ENCODE results near the gene ABTB2.
A peak's percentile ranks its signal among the peaks of the same experiment; 100 is the strongest.

The ABTB2 gene

DNA sequence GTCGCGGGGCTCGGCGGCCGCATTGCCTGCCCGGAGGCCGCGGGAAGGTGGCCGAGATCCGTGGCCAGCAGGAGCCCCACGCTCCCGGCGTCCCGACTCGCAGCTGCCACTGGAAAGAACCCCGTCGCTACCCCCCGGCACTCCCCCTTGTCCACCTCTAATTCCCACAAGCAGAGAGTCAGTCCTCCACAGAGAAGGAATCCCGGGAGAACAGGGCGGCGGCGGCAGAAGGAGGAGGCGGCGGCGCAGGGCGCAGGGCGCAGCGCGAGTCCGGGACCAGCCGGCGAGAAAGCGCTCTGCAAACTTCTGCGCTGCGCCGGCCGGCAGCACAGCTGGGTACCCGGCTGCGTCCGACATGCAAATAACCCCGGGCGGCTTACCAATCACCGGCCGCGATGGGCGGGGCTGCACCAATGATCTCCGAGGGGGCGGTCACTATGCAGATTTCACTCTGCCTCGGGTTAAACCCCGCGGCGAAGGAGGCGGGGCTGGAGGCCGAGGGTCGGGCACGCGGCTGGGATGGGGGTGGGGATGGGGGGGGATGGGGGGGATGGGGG, at the start of gene ABTB2:
ABTB2 (minus strand) TSS at position 310 of the 557 bp plus-strand sequence.
- H3K9me3 ChIP-seq (ENCODE audit: control insufficient read depth in 1 of 2, low read length in 2 of 2): no peaks in the 10 kb centered on the region
- H3K4me1 ChIP-seq (ENCODE audit: control insufficient read depth in 1 of 2, insufficient read depth in 2 of 2, low read length in 2 of 2): peaks cover 21 to 37% of the 10 kb centered on the region in 2 donors
- no peaks in the 10 kb centered on the region for H3K36me3 ChIP-seq (ENCODE audit: control insufficient read depth in 1 of 2, insufficient read depth in 2 of 2, low read length in 2 of 2)
- H3K27ac ChIP-seq (ENCODE audit: low read depth, low read length): peak within 1 kb of the TSS; percentile 65
- peak within 1 kb of the TSS; percentile 60 to 79 for H3K9ac ChIP-seq (ENCODE audit: low read depth in 1 of 2, low read length in 2 of 2)
- H3K4me3 ChIP-seq (ENCODE audit: low read depth in 1 of 2, low read length in 2 of 2): peak within 1 kb of the TSS; percentile 78 to 84
- H3K27me3 ChIP-seq (ENCODE audit: control insufficient read depth in 1 of 2, insufficient read depth in 2 of 2, low read length in 2 of 2): peaks cover 7 to 12% of the 10 kb centered on the region in 2 donors

DNA sequence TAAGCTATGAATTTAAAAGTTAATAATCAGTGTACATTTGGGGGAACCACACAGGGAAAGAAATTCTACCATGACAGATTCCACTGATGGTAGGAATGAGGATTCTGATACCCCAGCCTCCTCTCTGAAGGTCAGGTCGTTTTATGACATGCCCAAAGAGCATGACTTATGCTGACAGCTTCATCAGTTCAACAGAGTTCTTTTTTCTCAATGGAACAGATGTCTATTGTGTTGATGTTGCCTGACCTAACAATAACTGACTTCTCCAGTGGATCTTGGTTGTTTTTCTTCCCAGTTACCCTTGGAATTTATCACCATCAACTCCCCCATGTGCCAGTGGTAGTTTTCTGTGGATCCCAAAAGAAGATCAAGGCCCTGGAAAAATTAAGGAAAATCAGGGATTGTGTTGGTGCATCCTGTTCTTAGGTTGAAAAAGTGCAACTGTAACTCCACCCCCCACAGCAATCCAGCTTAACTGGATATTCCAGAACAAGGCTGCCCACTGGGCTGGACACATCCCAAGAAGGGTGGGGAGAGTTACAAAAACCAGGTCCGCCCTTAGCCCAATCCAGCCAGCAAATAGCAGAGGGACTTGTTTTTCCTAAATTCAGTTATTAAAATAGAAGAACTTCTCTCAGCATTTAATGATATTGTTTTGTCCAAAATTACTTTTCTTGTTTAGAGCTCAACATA, 49.5 kb upstream of the ABTB2 start:
- Histone ChIP-seq H3K27ac (ENCODE audit: low read depth, low read length) (no peak overlapping the region), H3K4me3 (ENCODE audit: low read depth in 1 of 2, low read length in 2 of 2) (no peak overlapping the region), H3K9me3 (ENCODE audit: control insufficient read depth in 1 of 2, low read length in 2 of 2) (no peaks in the 10 kb centered on the region), H3K4me1 (ENCODE audit: control insufficient read depth in 1 of 2, insufficient read depth in 2 of 2, low read length in 2 of 2) (peaks cover 0 to 3% of the 10 kb centered on the region in 2 donors), H3K27me3 (ENCODE audit: control insufficient read depth in 1 of 2, insufficient read depth in 2 of 2, low read length in 2 of 2) (peaks cover 0 to 5% of the 10 kb centered on the region in 2 donors), H3K9ac (ENCODE audit: low read depth in 1 of 2, low read length in 2 of 2) (no peak overlapping the region), H3K36me3 (ENCODE audit: control insufficient read depth in 1 of 2, insufficient read depth in 2 of 2, low read length in 2 of 2) (no peaks in the 10 kb centered on the region)

DNA sequence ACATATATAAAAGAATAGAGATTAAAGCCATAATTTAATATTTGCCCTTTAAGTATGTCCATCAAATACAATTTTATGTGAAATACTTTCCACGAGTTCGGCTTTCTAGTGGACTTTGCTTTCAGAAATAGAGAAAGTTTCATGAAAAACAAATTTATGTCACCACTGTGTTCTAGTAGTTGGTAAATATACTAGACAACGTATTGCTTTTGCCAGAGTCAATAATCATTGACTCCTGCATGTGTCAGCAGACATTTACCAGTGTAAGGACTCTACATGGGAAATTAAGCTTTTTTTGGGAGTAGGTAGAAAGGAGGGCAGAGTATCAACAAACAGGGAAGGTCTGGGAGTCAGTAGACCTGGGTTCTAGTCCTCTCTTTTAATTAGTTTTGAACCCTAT, 48.6 kb upstream of the ABTB2 start:
- Histone ChIP-seq H3K36me3 (ENCODE audit: control insufficient read depth in 1 of 2, insufficient read depth in 2 of 2, low read length in 2 of 2) (no peaks in the 10 kb centered on the region), H3K27ac (ENCODE audit: low read depth, low read length) (no peak overlapping the region), H3K4me3 (ENCODE audit: low read depth in 1 of 2, low read length in 2 of 2) (no peak overlapping the region), H3K9me3 (ENCODE audit: control insufficient read depth in 1 of 2, low read length in 2 of 2) (no peaks in the 10 kb centered on the region), H3K27me3 (ENCODE audit: control insufficient read depth in 1 of 2, insufficient read depth in 2 of 2, low read length in 2 of 2) (peaks cover 0 to 5% of the 10 kb centered on the region in 2 donors), H3K4me1 (ENCODE audit: control insufficient read depth in 1 of 2, insufficient read depth in 2 of 2, low read length in 2 of 2) (peaks cover 0 to 3% of the 10 kb centered on the region in 2 donors), H3K9ac (ENCODE audit: low read depth in 1 of 2, low read length in 2 of 2) (no peak overlapping the region)

DNA sequence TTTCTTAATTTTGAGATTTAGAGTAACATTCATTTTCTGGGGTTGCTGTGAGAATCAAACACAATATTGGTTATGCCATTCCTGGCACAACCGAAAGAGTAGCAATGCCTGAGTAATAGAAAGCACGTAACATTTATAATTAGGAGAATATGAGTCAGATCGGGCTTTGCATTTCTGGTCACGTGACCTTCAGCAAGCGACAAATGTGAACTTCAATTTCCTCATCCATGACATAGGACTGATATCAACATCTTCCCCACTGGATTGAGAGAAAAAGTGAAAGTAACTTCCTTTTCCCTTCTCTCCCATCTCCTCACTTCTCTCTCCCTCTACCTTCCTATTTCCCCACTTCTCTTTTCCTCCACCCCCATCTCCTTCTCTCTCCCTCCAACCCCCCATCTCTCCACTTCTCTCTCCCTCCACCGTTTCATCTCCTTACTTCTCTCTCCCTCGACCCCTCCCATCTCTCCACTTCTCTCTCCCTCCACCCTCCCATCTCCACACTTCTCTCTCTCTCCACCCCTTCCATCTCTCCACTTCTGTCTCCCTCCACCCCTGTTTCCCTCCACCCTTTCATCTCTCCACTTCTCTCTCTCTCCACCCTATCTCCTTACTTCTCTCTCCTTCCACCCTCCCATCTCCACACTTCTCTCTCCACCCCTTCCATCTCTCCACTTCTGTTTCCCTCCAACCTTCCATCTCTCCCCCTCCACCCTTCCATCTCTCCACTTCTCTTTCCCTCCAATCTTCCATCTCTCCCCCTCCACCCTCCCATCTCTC, 47.5 kb upstream of the ABTB2 start:
- Histone ChIP-seq H3K9me3 (ENCODE audit: control insufficient read depth in 1 of 2, low read length in 2 of 2) (no peaks in the 10 kb centered on the region), H3K4me1 (ENCODE audit: control insufficient read depth in 1 of 2, insufficient read depth in 2 of 2, low read length in 2 of 2) (peaks cover 0 to 3% of the 10 kb centered on the region in 2 donors), H3K36me3 (ENCODE audit: control insufficient read depth in 1 of 2, insufficient read depth in 2 of 2, low read length in 2 of 2) (no peaks in the 10 kb centered on the region), H3K9ac (ENCODE audit: low read depth in 1 of 2, low read length in 2 of 2) (no peak overlapping the region), H3K27ac (ENCODE audit: low read depth, low read length) (no peak overlapping the region), H3K4me3 (ENCODE audit: low read depth in 1 of 2, low read length in 2 of 2) (peak overlapping the region in 1 of 2 donors; percentile 34), H3K27me3 (ENCODE audit: control insufficient read depth in 1 of 2, insufficient read depth in 2 of 2, low read length in 2 of 2) (peaks cover 0 to 5% of the 10 kb centered on the region in 2 donors)

DNA sequence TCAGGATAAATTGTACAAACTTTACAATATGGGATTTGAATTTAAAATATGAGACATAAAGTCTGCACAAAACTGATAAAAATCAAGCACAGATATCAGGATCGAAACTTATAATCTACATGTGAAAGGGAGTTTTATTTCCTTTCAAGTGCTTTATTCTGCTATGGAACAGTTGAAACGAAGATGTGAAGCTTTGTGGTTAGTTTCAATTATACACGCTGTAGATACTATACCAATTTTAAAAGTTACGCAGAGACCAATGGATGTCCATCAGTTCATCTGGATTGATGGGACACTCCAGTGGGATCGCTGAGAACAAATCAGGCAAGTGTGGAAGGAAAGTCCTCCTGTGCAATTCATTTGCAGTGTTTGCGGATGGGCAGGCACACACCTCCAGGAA, 46.5 kb upstream of the ABTB2 start:
- peaks cover 0 to 5% of the 10 kb centered on the region in 2 donors for H3K27me3 ChIP-seq (ENCODE audit: control insufficient read depth in 1 of 2, insufficient read depth in 2 of 2, low read length in 2 of 2)
- no peak overlapping the region for H3K9ac ChIP-seq (ENCODE audit: low read depth in 1 of 2, low read length in 2 of 2)
- H3K9me3 ChIP-seq (ENCODE audit: control insufficient read depth in 1 of 2, low read length in 2 of 2): peaks cover 0 to 3% of the 10 kb centered on the region in 2 donors
- H3K4me1 ChIP-seq (ENCODE audit: control insufficient read depth in 1 of 2, insufficient read depth in 2 of 2, low read length in 2 of 2): peaks cover 0 to 3% of the 10 kb centered on the region in 2 donors
- H3K36me3 ChIP-seq (ENCODE audit: control insufficient read depth in 1 of 2, insufficient read depth in 2 of 2, low read length in 2 of 2): no peaks in the 10 kb centered on the region
- H3K4me3 ChIP-seq (ENCODE audit: low read depth in 1 of 2, low read length in 2 of 2): no peak overlapping the region
- H3K27ac ChIP-seq (ENCODE audit: low read depth, low read length): no peak overlapping the region

DNA sequence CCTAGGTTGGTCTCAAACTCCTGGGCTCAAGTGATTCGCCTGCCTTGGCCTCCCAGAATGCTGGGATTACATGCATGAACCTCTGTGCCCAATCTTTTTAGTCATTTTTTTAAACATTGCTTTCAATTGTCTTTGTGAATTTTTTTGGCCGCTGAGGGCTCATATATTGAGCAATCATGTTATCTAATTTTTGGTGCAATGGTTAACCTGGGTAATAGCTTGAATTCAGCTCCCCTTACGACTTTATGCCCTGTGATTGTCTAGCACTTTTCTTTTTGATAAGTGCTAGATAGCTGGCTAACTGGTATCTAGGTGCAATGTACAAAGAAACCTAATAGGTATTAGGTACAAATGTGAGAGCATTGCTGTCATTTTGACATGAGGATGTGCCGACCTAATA, 45.6 kb upstream of the ABTB2 start:
- no peak overlapping the region for H3K4me3 ChIP-seq (ENCODE audit: low read depth in 1 of 2, low read length in 2 of 2)
- H3K9me3 ChIP-seq (ENCODE audit: control insufficient read depth in 1 of 2, low read length in 2 of 2): peaks cover 0 to 3% of the 10 kb centered on the region in 2 donors
- H3K9ac ChIP-seq (ENCODE audit: low read depth in 1 of 2, low read length in 2 of 2): no peak overlapping the region
- H3K27ac ChIP-seq (ENCODE audit: low read depth, low read length): no peak overlapping the region
- H3K27me3 ChIP-seq (ENCODE audit: control insufficient read depth in 1 of 2, insufficient read depth in 2 of 2, low read length in 2 of 2): peaks cover 0 to 5% of the 10 kb centered on the region in 2 donors
- H3K36me3 ChIP-seq (ENCODE audit: control insufficient read depth in 1 of 2, insufficient read depth in 2 of 2, low read length in 2 of 2): no peaks in the 10 kb centered on the region
- H3K4me1 ChIP-seq (ENCODE audit: control insufficient read depth in 1 of 2, insufficient read depth in 2 of 2, low read length in 2 of 2): no peaks in the 10 kb centered on the region

DNA sequence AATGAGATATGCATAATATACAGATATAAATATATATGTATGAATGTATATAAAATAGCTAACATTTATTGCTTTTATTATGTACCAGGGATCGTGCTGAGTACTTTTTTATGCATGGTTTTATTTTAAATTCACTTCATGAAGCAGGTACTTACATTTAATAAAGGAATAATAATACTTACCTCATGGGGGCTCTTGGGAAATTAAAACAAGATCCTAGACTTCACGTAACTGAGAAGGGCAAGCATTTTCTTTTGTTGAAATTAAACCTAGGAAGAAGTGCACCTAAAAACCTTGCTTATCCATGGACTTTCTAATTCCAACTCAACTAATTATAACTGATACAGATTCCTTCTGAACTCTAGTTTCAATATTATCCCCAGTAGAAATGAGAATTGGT, 40.0 kb upstream of the ABTB2 start:
- Histone ChIP-seq H3K27ac (ENCODE audit: low read depth, low read length) (no peak overlapping the region), H3K4me3 (ENCODE audit: low read depth in 1 of 2, low read length in 2 of 2) (no peak overlapping the region), H3K9me3 (ENCODE audit: control insufficient read depth in 1 of 2, low read length in 2 of 2) (peaks cover 0 to 3% of the 10 kb centered on the region in 2 donors), H3K27me3 (ENCODE audit: control insufficient read depth in 1 of 2, insufficient read depth in 2 of 2, low read length in 2 of 2) (no peaks in the 10 kb centered on the region), H3K9ac (ENCODE audit: low read depth in 1 of 2, low read length in 2 of 2) (no peak overlapping the region), H3K36me3 (ENCODE audit: control insufficient read depth in 1 of 2, insufficient read depth in 2 of 2, low read length in 2 of 2) (no peaks in the 10 kb centered on the region), H3K4me1 (ENCODE audit: control insufficient read depth in 1 of 2, insufficient read depth in 2 of 2, low read length in 2 of 2) (no peaks in the 10 kb centered on the region)

DNA sequence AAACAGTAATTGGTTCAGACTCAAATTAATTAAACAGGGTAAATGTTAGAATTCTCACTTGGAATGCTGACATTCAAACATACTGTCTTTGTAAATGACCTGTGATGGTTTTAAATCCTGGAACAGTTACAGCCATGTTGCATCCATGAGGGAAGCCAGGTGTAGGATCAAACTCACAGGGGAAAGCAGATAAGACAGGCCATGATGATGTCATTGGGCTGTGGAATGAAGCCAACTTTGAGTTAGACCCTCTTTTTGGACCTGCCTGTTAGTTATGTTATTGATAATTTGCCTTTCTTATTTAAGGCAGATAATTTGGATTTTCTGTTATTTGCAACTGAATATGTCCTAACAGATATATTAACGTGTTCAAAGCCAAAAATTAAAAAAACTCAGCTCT, 39.3 kb upstream of the ABTB2 start:
- Histone ChIP-seq H3K4me3 (ENCODE audit: low read depth in 1 of 2, low read length in 2 of 2) (no peak overlapping the region), H3K9me3 (ENCODE audit: control insufficient read depth in 1 of 2, low read length in 2 of 2) (peaks cover 0 to 3% of the 10 kb centered on the region in 2 donors), H3K4me1 (ENCODE audit: control insufficient read depth in 1 of 2, insufficient read depth in 2 of 2, low read length in 2 of 2) (no peaks in the 10 kb centered on the region), H3K9ac (ENCODE audit: low read depth in 1 of 2, low read length in 2 of 2) (no peak overlapping the region), H3K27me3 (ENCODE audit: control insufficient read depth in 1 of 2, insufficient read depth in 2 of 2, low read length in 2 of 2) (no peaks in the 10 kb centered on the region), H3K36me3 (ENCODE audit: control insufficient read depth in 1 of 2, insufficient read depth in 2 of 2, low read length in 2 of 2) (no peaks in the 10 kb centered on the region), H3K27ac (ENCODE audit: low read depth, low read length) (no peak overlapping the region)

DNA sequence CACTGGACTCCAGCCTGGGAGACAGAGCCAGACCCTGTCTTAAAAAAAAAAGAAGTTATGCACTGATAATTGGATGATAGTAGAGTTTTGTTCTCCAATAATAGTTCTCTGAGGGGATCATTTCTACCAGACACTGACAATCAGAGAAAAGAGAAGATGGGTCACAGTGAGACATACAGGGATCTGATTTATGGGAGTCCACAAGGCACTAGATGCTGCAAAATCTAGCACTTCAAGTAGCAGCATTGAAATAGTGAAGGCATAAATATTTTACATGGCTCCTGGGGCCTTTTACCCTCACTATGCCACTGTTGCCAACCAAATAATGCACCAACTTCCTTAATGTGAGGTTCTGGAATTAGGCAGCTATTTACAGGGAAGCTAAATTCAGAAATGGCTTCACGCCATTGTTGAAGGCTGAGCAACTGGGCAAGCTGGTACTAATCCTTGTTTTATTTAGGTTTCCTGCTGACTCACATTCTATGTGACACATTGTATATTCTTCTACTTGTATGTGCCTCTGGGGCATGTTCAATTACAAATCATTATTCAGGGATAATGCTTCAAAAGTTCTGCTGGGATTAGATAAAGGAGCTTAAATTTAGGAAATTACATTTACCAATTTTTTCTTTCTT, 38.2 kb upstream of the ABTB2 start:
- H3K4me3 ChIP-seq (ENCODE audit: low read depth in 1 of 2, low read length in 2 of 2): no peak overlapping the region
- no peaks in the 10 kb centered on the region for H3K4me1 ChIP-seq (ENCODE audit: control insufficient read depth in 1 of 2, insufficient read depth in 2 of 2, low read length in 2 of 2)
- H3K9me3 ChIP-seq (ENCODE audit: control insufficient read depth in 1 of 2, low read length in 2 of 2): peaks cover 0 to 3% of the 10 kb centered on the region in 2 donors
- H3K27ac ChIP-seq (ENCODE audit: low read depth, low read length): no peak overlapping the region
- H3K27me3 ChIP-seq (ENCODE audit: control insufficient read depth in 1 of 2, insufficient read depth in 2 of 2, low read length in 2 of 2): no peaks in the 10 kb centered on the region
- H3K36me3 ChIP-seq (ENCODE audit: control insufficient read depth in 1 of 2, insufficient read depth in 2 of 2, low read length in 2 of 2): no peaks in the 10 kb centered on the region
- H3K9ac ChIP-seq (ENCODE audit: low read depth in 1 of 2, low read length in 2 of 2): no peak overlapping the region
